ENCODE data around the gene HUS1.
"Not testable (repeated sequence)": the region's sequence is repeated elsewhere in the genome, so short reads cannot be mapped to it uniquely, and the experiment has no call there.

HUS1 gene

GRCh38 chr7:47979145-47979831 lies at the start of gene HUS1:
Gene HUS1 (minus strand): TSS chr7:47979615. CDS start chr7:47979519, 96 bp downstream.
- DNase-seq = peak; percentile 85

GRCh38 chr7:48028938-48029337 lies 49.5 kb upstream of the HUS1 start, which contains the start of gene SUN3:
Gene SUN3 (minus strand): TSS chr7:48029107. CDS start chr7:48028938, 169 bp downstream.
- peak; percentile 72 for DNase-seq

- DNase-seq = no peak
Observed at GRCh38 chr7:48025624-48026023, 46.2 kb upstream of the HUS1 start.

- no peak for DNase-seq
Observed at GRCh38 chr7:48017674-48018073, 38.3 kb upstream of the HUS1 start.

GRCh38 chr7:48016641-48017040 lies 37.2 kb upstream of the HUS1 start:
- no peak for DNase-seq

- DNase-seq = no peak
Observed at GRCh38 chr7:48011951-48012350, 32.5 kb upstream of the HUS1 start.

GRCh38 chr7:48011323-48011722 lies 31.9 kb upstream of the HUS1 start:
- no peak for DNase-seq

GRCh38 chr7:48009954-48010353 lies 30.5 kb upstream of the HUS1 start:
- DNase-seq = no peak

GRCh38 chr7:48009257-48009656 lies 29.8 kb upstream of the HUS1 start:
- no peak for DNase-seq

- no peak for DNase-seq
Observed at GRCh38 chr7:48006866-48007265, 27.5 kb upstream of the HUS1 start.

- DNase-seq = no peak
Observed at GRCh38 chr7:48004638-48005037, 25.2 kb upstream of the HUS1 start.

GRCh38 chr7:48004032-48004431 lies 24.6 kb upstream of the HUS1 start:
- peak; percentile 82 for DNase-seq

GRCh38 chr7:48000164-48000563 lies 20.7 kb upstream of the HUS1 start:
- not testable (repeated sequence) for DNase-seq

GRCh38 chr7:47999413-47999812 lies 20.0 kb upstream of the HUS1 start:
- no peak for DNase-seq

- no peak for DNase-seq
Observed at GRCh38 chr7:47992446-47992845, 13.0 kb upstream of the HUS1 start.

GRCh38 chr7:47991741-47992311 lies 12.4 kb upstream of the HUS1 start:
- no peak for DNase-seq

- DNase-seq = no peak
Observed at GRCh38 chr7:47991270-47991669, 11.9 kb upstream of the HUS1 start.

GRCh38 chr7:47990592-47990991 lies 11.2 kb upstream of the HUS1 start:
- no peak for DNase-seq

- peak; percentile 31 for DNase-seq
Observed at GRCh38 chr7:47989607-47990400, 10.4 kb upstream of the HUS1 start.

GRCh38 chr7:47988496-47989386 lies 9.3 kb upstream of the HUS1 start:
- no peak for DNase-seq

GRCh38 chr7:47982610-47983009 lies 3.2 kb upstream of the HUS1 start:
- DNase-seq = no peak

GRCh38 chr7:47980648-47981047 lies 1.2 kb upstream of the HUS1 start:
- not testable (repeated sequence) for DNase-seq

- DNase-seq = no peak
Observed at GRCh38 chr7:47979832-47980181, 392 bp upstream of the HUS1 start.

Data from NCI-H524 treated with DMSO at 0.1 percent for 48 hours (cell line).